Keratinocyte (primary cell): ENCODE measurements around the gene FHIT. TPM values are rescaled to one million over a fixed set of nuclear protein-coding genes. Genes with fewer than 3 reads are reported as not detected.

Source experiments
- DNase-seq: peaks from one replicate; pipeline ENCODE4 v3.0.0-alpha.2; 2011; ENCODE audit warnings: low read depth, missing footprints, low spot score
- FAIRE-seq: peaks from 2 replicates; lab custom pipeline; 2011; peaks lifted over from hg19 to GRCh38; lab: Jason Lieb, UNC
- H2AFZ ChIP-seq: 2 replicates; pipeline ENCODE4 v1.6.0; 2012; ENCODE audit warnings: low read length, control low read depth, inconsistent platforms; ENCODE audit not compliant: control insufficient read depth
- H3K27ac ChIP-seq: 2 replicates; pipeline ENCODE4 v1.5.1; 2011; ENCODE audit warnings: low read length; ENCODE audit not compliant: control insufficient read depth, insufficient read depth
- H3K27me3 ChIP-seq: 3 replicates; pipeline ENCODE4 v1.6.0; 2011; ENCODE audit warnings: low read length; ENCODE audit not compliant: control insufficient read depth, insufficient read depth; ENCODE audit errors: extremely low read depth
- H3K36me3 ChIP-seq, 2 experiments: 2 replicates in 1 of 2; 3 replicates in 1 of 2; pipeline ENCODE4 v1.5.1; 2011; ENCODE audit warnings: low read length in 2 of 2, mild to moderate bottlenecking in 1 of 2; ENCODE audit not compliant: control insufficient read depth in 2 of 2, insufficient read depth in 2 of 2; ENCODE audit errors: extremely low read depth in 1 of 2
- H3K4me1 ChIP-seq: 3 replicates; pipeline ENCODE4 v1.5.1; 2011; ENCODE audit warnings: low read length; ENCODE audit not compliant: control insufficient read depth, insufficient read depth; ENCODE audit errors: extremely low read depth
- H3K4me2 ChIP-seq: 3 replicates; pipeline ENCODE4 v1.6.0; 2011; ENCODE audit warnings: low read depth, low read length; ENCODE audit not compliant: control insufficient read depth, insufficient read depth; ENCODE audit errors: extremely low read depth
- H3K4me3 ChIP-seq, 3 experiments: fragments of 200-600 bp in 1 of 3; sonication (generic) in 1 of 3; 2 replicates in 2 of 3; 3 replicates in 1 of 3; pipeline ENCODE4 v1.5.1; 2011 to 2016; ENCODE audit warnings: low read length in 3 of 3, mild to moderate bottlenecking in 3 of 3, control low read depth in 2 of 3, inconsistent platforms in 1 of 3, low read depth in 1 of 3, mixed read lengths in 1 of 3, mixed run types in 1 of 3, moderate library complexity in 1 of 3; ENCODE audit not compliant: control insufficient read depth in 2 of 3, insufficient read depth in 2 of 3; ENCODE audit errors: extremely low read depth in 1 of 3
- H3K79me2 ChIP-seq: 2 replicates; pipeline ENCODE4 v1.6.0; 2012; ENCODE audit warnings: low read length; ENCODE audit not compliant: control insufficient read depth, insufficient read depth
- H3K9ac ChIP-seq: 3 replicates; pipeline ENCODE4 v1.6.0; 2011; ENCODE audit warnings: low read length; ENCODE audit not compliant: control insufficient read depth, insufficient read depth; ENCODE audit errors: extremely low read depth
- H3K9me1 ChIP-seq: 3 replicates; pipeline ENCODE4 v1.6.0; 2011; ENCODE audit warnings: low read length; ENCODE audit not compliant: control insufficient read depth, insufficient read depth; ENCODE audit errors: extremely low read depth
- H3K9me3 ChIP-seq: 2 replicates; pipeline ENCODE4 v1.5.1; 2012; ENCODE audit warnings: low read depth, low read length; ENCODE audit not compliant: control insufficient read depth
- H4K20me1 ChIP-seq: 3 replicates; pipeline ENCODE4 v1.6.0; 2011; ENCODE audit warnings: low read length; ENCODE audit not compliant: control insufficient read depth, insufficient read depth; ENCODE audit errors: extremely low read depth
- EZH2 ChIP-seq: IDR thresholded peaks from one replicate; pipeline ENCODE4 v1.6.1; 2012; ENCODE audit warnings: inconsistent platforms, mild to moderate bottlenecking, low read length, moderate library complexity
- dilution Hi-C: fragments of 300-500 bp; cut with MboI; formaldehyde crosslinking; loops from one replicate; pipeline ENCODE4 v1.7.0; 2020; ENCODE audit warnings: low sequenced_read_pairs; ENCODE audit not compliant: extremely low pct_ligation_motif_present
- polyA plus RNA-seq, 5 experiments: library from polyadenylated mRNA; depleted of rRNA in 3 of 5; stranded (reverse) in 3 of 5; stranded (forward) in 1 of 5; unstranded in 1 of 5; fragments of >200 nt; gene quantifications; 1 replicate in 1 of 5; 2 replicates in 3 of 5; 3 replicates in 1 of 5; pipeline versions ENCODE4 v1.2.1 to v1.2.3, GENCODE V29; 2011 to 2012; ENCODE audit warnings: missing spikeins in 2 of 5, low read depth in 1 of 5, low replicate concordance in 1 of 5
- TF ChIP-seq, protein P1 (sequence below), 3 experiments: IDR thresholded peaks in 1 of 3; conservative IDR thresholded peaks in 1 of 3; optimal IDR thresholded peaks in 1 of 3; 2 replicates in 2 of 3; 3 replicates in 1 of 3; pipeline versions ENCODE3 to v1.5.1; 2011; ENCODE audit warnings: low read length in 3 of 3, mild to moderate bottlenecking in 3 of 3, moderate library complexity in 2 of 3, control low read depth in 1 of 3, inconsistent platforms in 1 of 3; ENCODE audit not compliant: insufficient read depth in 2 of 3; ENCODE audit errors: extremely low read depth in 1 of 3

The FHIT gene
- polyA plus RNA-seq, 1 donor (not counting 4 experiments of a cell fraction or from before 2014, with no cell fraction given), result 2.2 TPM

- Histone ChIP-seq H3K4me1 (peaks cover 10% of the 10 kb centered on the region), H3K9me3 (no peaks in the 10 kb centered on the region), H3K4me2 (no peak overlapping the region), H3K27ac (no peak overlapping the region), H3K79me2 (no peaks in the 10 kb centered on the region), H4K20me1 (no peaks in the 10 kb centered on the region), H2AFZ (no peak overlapping the region), H3K9me1 (no peaks in the 10 kb centered on the region), H3K9ac (no peak overlapping the region), H3K27me3 (no peaks in the 10 kb centered on the region), H3K36me3 (no peaks in the 10 kb centered on the region), H3K4me3 (no peak overlapping the region)
- dilution Hi-C loops, result no loop called here
- TF ChIP-seq, protein P1, sequence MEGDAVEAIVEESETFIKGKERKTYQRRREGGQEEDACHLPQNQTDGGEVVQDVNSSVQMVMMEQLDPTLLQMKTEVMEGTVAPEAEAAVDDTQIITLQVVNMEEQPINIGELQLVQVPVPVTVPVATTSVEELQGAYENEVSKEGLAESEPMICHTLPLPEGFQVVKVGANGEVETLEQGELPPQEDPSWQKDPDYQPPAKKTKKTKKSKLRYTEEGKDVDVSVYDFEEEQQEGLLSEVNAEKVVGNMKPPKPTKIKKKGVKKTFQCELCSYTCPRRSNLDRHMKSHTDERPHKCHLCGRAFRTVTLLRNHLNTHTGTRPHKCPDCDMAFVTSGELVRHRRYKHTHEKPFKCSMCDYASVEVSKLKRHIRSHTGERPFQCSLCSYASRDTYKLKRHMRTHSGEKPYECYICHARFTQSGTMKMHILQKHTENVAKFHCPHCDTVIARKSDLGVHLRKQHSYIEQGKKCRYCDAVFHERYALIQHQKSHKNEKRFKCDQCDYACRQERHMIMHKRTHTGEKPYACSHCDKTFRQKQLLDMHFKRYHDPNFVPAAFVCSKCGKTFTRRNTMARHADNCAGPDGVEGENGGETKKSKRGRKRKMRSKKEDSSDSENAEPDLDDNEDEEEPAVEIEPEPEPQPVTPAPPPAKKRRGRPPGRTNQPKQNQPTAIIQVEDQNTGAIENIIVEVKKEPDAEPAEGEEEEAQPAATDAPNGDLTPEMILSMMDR (optimal IDR thresholded peaks at IDR 0.05 in 1 of 3, IDR thresholded peaks at IDR 0.05 in 1 of 3, conservative IDR thresholded peaks at IDR 0.05 in 1 of 3; ENCODE audit: extremely low read depth in 1 of 3, insufficient read depth in 2 of 3, low read length in 3 of 3), result no peak
- TF ChIP-seq EZH2, result no peak
- DNase-seq (no peak), FAIRE-seq (no peak)
These were observed 71.0 kb downstream of the FHIT start for GRCh38 chr3:61180206-61180605.

DNA sequence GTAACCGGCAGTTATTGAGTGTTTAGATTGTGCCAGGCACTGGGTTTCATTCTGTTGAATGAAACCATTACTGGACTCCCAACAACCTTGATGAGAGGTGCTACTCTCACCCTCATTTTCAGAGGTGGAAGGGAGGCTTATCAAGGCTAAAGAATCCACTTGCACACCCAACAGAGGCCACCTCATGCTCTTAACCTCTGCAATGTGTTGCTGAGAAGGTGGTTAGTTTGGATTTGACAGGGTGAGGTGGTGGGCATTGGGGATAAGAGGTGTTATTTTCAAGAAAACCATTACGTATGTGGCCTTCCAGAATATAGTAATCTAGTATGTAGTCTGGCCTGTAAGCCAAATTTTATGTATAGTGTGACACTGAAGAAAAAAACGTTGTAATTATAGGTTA is 73.1 kb downstream of the FHIT start:
- Histone ChIP-seq H3K4me1 (peaks cover 10% of the 10 kb centered on the region), H3K27me3 (no peaks in the 10 kb centered on the region), H4K20me1 (no peaks in the 10 kb centered on the region), H3K79me2 (no peaks in the 10 kb centered on the region), H3K9me1 (no peaks in the 10 kb centered on the region), H3K4me2 (no peak overlapping the region), H3K9me3 (no peaks in the 10 kb centered on the region), H3K36me3 (no peaks in the 10 kb centered on the region), H3K4me3 (no peak overlapping the region), H2AFZ (no peak overlapping the region), H3K27ac (no peak overlapping the region), H3K9ac (no peak overlapping the region)
- TF ChIP-seq EZH2, result no peak
- TF ChIP-seq, protein P1 (optimal IDR thresholded peaks at IDR 0.05 in 1 of 3, IDR thresholded peaks at IDR 0.05 in 1 of 3, conservative IDR thresholded peaks at IDR 0.05 in 1 of 3; ENCODE audit: extremely low read depth in 1 of 3, insufficient read depth in 2 of 3, low read length in 3 of 3), result no peak
- no peak for FAIRE-seq
- dilution Hi-C loops, result no loop called here
- DNase-seq, result no peak
